Epithelial cell of prostate (primary cell): ENCODE results near the gene SHLD1.

Experiments
- DNase-seq: peaks from one replicate; pipeline ENCODE4 v3.0.0-alpha.2; 2011; ENCODE audit warnings: low read depth, low spot score
- H3K27ac ChIP-seq: fragments of 450-650 bp; 2 replicates; pipeline ENCODE4 v1.5.1; 2017; ENCODE audit warnings: mild to moderate bottlenecking

SHLD1 gene

DNA sequence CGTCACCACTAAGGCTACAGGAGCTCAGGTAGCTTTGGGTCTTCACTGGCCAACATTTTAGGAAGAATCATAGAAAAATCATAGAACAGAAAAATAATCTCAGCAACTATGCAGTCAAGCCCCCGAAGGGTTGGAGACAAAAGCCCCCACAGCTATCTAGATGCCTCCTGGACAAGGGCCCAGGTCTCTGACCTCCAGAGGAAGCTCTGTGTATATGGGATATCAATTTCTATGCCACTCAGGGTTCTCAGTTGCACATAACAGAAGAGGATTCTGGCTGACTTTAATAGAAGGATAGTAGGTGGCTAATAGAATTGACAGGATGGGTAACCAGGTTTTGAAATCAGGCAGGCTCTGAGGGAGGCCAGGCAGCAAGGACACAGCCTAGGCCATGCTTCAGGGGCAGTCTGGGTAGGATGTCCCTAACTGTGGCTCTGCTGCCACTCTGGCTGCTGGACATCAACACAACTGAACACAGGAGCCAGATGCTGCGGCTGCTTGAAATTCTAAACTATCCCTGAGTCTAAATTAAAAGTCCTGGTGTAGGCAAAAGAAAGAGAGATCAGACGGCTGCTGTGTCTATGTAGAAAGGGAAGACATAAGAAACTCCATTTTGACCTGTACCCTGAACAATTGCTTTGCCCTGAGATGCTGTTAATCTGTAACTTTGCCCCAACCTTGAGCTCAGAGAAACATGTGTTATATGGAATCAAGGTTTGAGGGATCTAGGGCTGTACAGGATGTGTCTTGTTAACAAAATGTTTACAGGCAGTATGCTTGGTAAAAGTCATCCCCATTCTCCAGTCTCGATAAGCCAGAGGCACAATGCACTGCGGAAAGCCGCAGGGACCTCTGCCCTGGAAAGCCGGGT is 134.5 kb downstream of the SHLD1 start:
- no peak overlapping the region for H3K27ac ChIP-seq
- DNase-seq, result no peak

DNA sequence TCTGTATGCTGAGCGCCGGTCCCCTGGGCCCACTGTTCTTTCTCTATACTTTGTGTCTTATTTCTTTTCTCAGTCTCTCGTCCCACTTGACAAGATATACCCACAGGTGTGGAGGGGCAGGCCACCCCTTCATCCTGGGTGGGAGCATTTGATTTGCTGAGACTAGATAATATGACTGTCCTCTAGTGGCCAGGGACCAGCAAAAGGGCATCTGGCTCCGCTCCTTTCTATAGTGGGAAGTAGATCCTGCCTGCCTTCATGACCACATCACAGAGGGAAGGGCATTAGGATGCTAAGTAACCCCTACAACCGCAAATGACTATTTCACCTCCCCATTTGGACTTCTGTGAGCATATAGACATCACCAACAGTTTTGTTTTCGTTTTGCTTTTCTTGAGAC is 135.7 kb downstream of the SHLD1 start:
- H3K27ac ChIP-seq, result no peak overlapping the region
- no peak for DNase-seq

DNA sequence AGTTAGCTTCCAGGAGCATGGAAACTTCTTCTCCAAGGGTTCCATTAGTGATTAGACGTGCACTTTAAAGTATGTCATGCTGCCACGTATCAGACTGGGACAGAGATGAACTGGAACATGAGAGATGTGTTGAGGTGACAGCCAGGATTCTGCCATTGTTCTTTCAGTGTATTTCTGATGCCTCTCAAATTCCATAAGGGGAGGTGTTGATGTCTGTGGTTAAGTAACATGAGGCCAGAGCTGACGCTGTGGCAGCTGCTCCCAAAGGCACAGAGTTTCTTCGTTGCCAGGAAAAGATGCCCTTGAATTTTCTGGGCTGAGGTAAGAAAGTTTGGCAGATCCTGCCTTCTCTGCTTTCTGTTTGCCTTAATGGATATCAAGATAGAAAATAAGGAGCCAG is 136.6 kb downstream of the SHLD1 start:
- no peak for DNase-seq
- no peak overlapping the region for H3K27ac ChIP-seq

DNA sequence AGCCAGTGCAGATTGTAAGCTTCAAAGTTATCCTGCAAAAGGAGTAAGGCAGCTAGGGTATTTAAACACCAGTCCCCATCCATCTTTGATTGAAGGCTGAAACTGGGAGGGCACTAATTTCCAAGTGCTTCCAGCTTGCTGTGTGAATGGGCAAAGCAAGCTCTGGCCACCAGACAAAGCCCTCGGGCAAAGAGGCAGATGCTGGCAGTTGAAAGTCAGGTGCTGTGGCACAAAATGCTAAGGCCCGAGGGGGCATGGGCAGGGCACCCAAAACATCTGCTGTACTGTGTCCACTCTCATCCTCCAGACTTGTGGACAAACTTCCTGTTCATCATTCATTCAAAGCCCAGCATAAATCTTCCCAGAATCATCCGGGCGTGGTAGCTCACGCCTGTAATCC is 137.2 kb downstream of the SHLD1 start:
- no peak for DNase-seq
- no peak overlapping the region for H3K27ac ChIP-seq

DNA sequence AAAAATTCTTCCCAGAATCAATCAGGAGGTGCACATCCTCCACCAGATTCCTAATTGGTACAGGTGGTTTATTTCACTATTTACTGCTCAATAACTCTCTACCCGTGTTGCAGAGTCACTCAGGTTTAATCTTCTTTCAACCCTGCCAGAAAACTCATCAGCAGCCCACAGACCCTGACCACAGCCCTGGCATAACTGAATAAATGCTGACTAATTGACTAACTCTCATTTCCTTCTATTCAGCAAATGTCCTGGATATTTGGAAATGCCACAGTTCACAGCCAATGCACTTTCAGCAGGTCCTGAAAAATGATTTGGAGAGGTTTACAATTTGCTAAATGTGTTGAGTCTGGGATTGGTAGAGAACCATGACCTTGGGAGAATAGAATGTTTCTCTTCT is 137.8 kb downstream of the SHLD1 start:
- no peak for DNase-seq
- H3K27ac ChIP-seq, result no peak overlapping the region

DNA sequence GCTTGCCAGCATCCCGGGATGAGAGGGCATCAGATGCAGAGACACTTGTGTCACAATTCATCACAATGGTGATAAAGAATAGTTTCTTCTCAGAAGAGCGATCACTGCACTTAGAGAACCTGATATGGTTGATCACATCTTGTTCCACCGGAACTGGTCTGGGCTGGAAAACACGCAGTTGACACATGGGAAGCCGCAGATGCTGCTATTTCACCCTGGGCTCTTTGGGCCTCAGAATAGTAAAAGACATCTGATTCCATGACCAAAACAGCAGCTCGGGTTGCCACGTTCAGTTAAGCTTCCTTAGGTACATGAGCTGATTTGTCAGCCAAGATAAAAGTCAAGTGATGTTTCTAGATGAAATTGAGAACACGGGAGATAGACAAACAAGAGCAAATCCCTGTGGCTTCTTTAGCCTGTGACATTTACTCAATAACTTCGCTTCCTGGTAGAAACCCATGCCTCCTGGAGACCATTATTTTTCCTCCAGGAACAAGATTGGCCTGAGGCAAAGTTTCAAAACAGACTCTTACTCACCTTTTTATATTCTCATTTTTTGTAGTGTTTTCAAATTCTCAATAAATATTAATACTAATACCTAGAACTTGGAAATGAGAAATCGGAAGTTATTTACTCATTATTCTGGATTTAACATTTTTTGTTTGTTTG is 140.7 kb downstream of the SHLD1 start:
- no peak overlapping the region for H3K27ac ChIP-seq
- DNase-seq, result no peak

DNA sequence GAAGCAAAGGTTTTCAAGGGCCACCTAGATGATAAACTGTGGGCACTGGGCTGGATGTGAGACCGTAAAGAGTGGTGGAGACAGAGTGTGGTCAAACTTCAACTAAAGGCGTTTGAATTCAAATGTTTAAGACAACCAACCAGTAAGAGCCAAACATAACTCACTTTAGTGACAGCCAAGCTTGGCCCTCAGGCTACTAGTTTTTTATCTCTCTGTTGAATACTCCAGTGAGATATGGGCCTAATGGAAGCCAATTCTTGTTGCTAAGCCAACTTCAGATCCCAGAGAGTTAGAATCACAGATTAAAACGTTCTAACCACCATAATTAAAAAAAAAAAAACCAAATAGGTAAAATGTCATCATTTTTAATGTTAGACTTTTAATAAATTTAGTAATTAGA is 142.9 kb downstream of the SHLD1 start:
- DNase-seq, result no peak
- no peak overlapping the region for H3K27ac ChIP-seq

DNA sequence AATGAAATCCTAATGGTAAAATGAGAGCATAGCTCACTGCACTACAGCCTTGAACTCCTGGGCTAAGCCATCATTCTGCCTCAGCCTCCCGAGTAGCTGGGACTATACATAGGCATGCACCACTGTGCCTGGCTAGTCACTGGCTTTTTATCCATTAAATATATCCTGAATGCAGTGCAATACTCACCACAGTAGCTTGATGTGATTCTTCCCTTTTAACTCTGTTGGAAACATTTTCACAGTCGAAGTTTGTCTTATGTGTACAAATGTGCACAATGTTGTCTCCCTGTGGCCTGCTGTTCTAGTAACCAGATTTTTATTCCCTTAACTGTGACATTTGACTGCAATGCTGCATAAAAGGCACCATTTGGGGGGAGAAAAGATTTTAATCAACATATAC is 143.4 kb downstream of the SHLD1 start:
- DNase-seq, result no peak
- H3K27ac ChIP-seq, result no peak overlapping the region

DNA sequence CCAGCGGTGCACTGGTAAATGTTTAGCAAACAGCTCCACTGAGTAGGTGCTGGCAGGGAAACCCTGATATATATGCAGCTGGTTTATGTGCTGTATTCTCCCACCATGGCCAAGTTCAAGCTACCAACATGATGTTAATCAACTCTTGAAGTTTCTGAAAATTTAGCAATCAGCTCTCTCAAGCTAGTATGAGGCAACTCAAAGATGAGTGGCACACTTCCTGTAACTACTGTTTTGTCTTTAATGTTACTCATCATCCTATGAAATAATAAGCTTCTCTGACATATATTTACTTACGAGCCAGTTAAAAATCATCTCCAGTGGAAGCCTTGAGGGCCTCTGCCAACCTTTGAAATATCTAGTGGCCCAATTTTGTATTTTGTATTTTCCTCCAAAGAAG is 145.4 kb downstream of the SHLD1 start:
- DNase-seq, result no peak
- H3K27ac ChIP-seq, result no peak overlapping the region

DNA sequence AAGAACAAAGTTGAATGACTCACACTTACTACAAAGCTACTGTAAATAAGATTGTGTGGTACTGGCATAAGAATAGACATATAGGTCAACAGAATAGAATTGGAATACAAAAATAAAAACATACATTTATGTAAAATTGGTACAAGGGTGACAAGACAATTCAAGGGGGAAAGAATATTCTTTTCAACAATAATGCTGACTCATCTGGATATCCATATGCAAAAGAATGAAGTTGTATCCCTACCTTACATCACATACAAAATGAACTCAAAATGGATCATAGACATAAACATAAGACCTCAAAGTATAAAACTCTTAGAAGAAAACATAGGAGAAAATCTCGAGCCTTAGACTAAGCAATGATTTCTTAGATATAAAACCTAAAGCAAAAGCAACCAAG is 149.2 kb downstream of the SHLD1 start:
- no peak for DNase-seq
- H3K27ac ChIP-seq, result no peak overlapping the region

DNA sequence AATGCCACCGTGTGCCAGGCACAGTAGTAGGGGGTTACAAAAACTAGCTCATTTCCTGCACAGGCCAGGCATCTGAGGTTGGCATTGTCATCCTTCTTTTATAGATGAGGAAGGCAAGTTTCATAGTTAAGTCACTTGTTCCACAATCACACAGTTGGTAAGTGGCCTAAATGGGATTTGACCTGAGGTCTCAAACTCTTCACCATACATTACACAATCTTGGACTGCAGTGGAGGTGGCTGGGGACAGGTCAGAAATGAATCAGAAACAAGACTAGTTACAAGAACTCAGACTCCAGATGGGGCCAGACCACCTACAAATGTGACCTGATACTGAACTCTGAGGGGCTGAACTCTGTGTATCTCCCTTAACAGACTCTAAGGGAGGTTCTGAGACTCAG is 150.7 kb downstream of the SHLD1 start:
- no peak overlapping the region for H3K27ac ChIP-seq
- DNase-seq, result no peak

DNA sequence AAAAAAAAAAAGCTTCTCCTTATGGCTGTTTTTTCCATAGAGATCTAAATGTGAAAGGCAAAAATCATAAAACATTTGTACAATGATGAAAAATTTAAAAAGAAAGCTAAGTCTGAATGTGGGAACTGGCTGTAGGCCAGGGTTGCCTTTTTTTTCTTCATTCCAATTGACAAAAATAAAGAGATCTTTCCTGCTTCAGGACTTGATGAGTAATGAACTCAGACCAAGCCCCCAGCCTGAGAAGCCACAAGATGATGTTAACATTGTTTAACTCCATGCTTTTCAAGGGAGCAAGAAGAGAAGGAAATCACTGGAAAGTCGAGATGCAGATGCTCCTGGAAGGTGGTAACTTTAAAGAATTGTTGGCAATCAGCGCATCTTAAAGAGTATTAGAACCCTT is 158.8 kb downstream of the SHLD1 start:
- DNase-seq, result no peak
- H3K27ac ChIP-seq, result no peak overlapping the region

DNA sequence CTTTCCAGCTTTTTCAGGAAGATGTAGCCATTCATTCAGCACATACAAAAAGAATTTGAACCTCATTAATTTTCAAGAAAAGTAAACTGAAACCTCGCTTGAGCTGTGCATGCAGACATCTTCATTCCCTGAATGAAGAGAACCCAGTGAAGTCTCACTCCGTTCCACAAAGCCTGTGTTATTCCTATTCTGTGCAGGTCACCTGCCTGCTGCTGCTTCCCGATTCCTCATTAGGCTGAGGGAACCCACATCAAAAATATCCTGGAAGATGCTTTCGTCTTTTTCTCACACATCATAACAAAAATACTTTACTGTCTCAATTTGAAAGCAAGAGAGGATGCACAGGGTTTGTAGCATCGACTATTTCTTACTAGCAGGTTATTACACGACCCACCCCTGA is 160.0 kb downstream of the SHLD1 start:
- no peak for DNase-seq
- no peak overlapping the region for H3K27ac ChIP-seq

DNA sequence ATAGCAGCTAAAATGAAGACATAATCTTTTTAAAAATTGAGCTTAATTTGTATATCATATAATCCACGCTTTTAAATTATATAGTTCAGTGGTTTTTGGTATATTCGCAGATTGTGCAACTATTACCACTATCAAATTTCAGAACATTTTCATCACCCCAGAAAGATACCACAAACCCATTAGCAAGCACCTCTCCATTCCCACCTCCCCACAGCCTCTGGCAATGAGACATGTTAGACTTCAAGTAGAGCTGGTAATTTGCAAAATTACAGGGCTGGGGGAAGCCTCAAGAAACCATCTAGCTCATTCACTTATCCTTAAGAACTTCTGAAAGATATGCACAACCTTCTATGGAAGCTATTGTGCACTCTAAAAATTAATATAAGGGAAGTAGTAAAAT is 163.0 kb downstream of the SHLD1 start:
- H3K27ac ChIP-seq, result no peak overlapping the region
- no peak for DNase-seq
